Endothelial cell (in vitro differentiated cells): ENCODE results near the gene SLC25A47. TPM values are rescaled to one million over a fixed set of nuclear protein-coding genes. Genes with fewer than 3 reads are reported as not detected.
A peak's percentile ranks its signal among the peaks of the same experiment; 100 is the strongest.
"Not testable (repeated sequence)": the region's sequence is repeated elsewhere in the genome, so short reads cannot be mapped to it uniquely, and the experiment has no call there.

ENCODE experiments used
- DNase-seq: peaks from one replicate; pipeline ENCODE4 v3.0.0; 2021; ENCODE audit warnings: low spot score
- H3K27ac Mint-ChIP-seq: one replicate; pipeline ENCODE4 v1.8.0; 2021; ENCODE audit warnings: mixed read lengths, inconsistent platforms; ENCODE audit not compliant: unreplicated experiment
- H3K27me3 Mint-ChIP-seq: one replicate; pipeline ENCODE4 v1.8.0; 2021; ENCODE audit warnings: mild to moderate bottlenecking, moderate library complexity, mixed read lengths, inconsistent platforms; ENCODE audit not compliant: unreplicated experiment
- H3K36me3 Mint-ChIP-seq: one replicate; pipeline ENCODE4 v1.8.0; 2021; ENCODE audit warnings: mild to moderate bottlenecking, low read depth, mixed read lengths, inconsistent platforms; ENCODE audit not compliant: unreplicated experiment
- H3K4me1 Mint-ChIP-seq: one replicate; pipeline ENCODE4 v1.8.0; 2021; ENCODE audit warnings: mild to moderate bottlenecking, mixed read lengths, inconsistent platforms; ENCODE audit not compliant: unreplicated experiment
- H3K4me3 Mint-ChIP-seq: one replicate; pipeline ENCODE4 v1.8.0; 2021; ENCODE audit warnings: mild to moderate bottlenecking, mixed read lengths, inconsistent platforms; ENCODE audit not compliant: unreplicated experiment
- H3K9me3 Mint-ChIP-seq: one replicate; pipeline ENCODE4 v1.8.0; 2021; ENCODE audit warnings: mixed read lengths, inconsistent platforms; ENCODE audit not compliant: unreplicated experiment
- CTCF ChIP-seq: fragments of 200-600 bp; sonication (generic); IDR thresholded peaks from one replicate; pipeline ENCODE4 v1.5.0; 2021; ENCODE audit warnings: antibody characterized with exemption; ENCODE audit not compliant: unreplicated experiment
- total RNA-seq: library from RNA; stranded (reverse); fragmentation: NEBNext Ultra II Directional; extraction: Animal tissue kit (Norgen Biotek cat#: 25700); gene quantifications from one replicate; pipeline ENCODE4 v1.2.1, GENCODE V29; 2021; ENCODE audit not compliant: unreplicated experiment

The SLC25A47 gene
- total RNA-seq, 1 donor from 2014 or later: not detected

GRCh38 chr14:100294213-100294962 is 28.8 kb upstream of the SLC25A47 start:
- Mint-ChIP-seq H3K36me3 (peaks cover 3% of the 10 kb centered on the region), H3K4me1 (peaks cover 3% of the 10 kb centered on the region), H3K27me3 (peaks cover 11% of the 10 kb centered on the region), H3K4me3 (no peak overlapping the region), H3K9me3 (no peaks in the 10 kb centered on the region), H3K27ac (no peak overlapping the region)
- no peak for TF ChIP-seq CTCF
- no peak for DNase-seq

GRCh38 chr14:100294963-100295330 is 28.2 kb upstream of the SLC25A47 start:
- TF ChIP-seq CTCF: no peak
- Mint-ChIP-seq H3K27ac (no peak overlapping the region), H3K4me1 (peaks cover 3% of the 10 kb centered on the region), H3K27me3 (peaks cover 11% of the 10 kb centered on the region), H3K4me3 (no peak overlapping the region), H3K9me3 (no peaks in the 10 kb centered on the region), H3K36me3 (peaks cover 6% of the 10 kb centered on the region)
- no peak for DNase-seq

- H3K27ac Mint-ChIP-seq: no peak overlapping the region
- H3K27me3 Mint-ChIP-seq: peaks cover 11% of the 10 kb centered on the region
- H3K4me3 Mint-ChIP-seq: no peak overlapping the region
- peaks cover 3% of the 10 kb centered on the region for H3K4me1 Mint-ChIP-seq
- H3K9me3 Mint-ChIP-seq: no peaks in the 10 kb centered on the region
- TF ChIP-seq CTCF: no peak
- H3K36me3 Mint-ChIP-seq: peaks cover 6% of the 10 kb centered on the region
- no peak for DNase-seq
These were observed 27.6 kb upstream of the SLC25A47 start for GRCh38 chr14:100295376-100296105.

- DNase-seq: no peak
- no peaks in the 10 kb centered on the region for H3K9me3 Mint-ChIP-seq
- no peaks in the 10 kb centered on the region for H3K4me1 Mint-ChIP-seq
- no peak overlapping the region for H3K27ac Mint-ChIP-seq
- H3K4me3 Mint-ChIP-seq: no peak overlapping the region
- no peak for TF ChIP-seq CTCF
- peaks cover 6% of the 10 kb centered on the region for H3K36me3 Mint-ChIP-seq
- peaks cover 7% of the 10 kb centered on the region for H3K27me3 Mint-ChIP-seq
These were observed 27.0 kb upstream of the SLC25A47 start for GRCh38 chr14:100296106-100296651.

GRCh38 chr14:100296729-100297128 is 26.4 kb upstream of the SLC25A47 start:
- H3K36me3 Mint-ChIP-seq, DNase-seq, H3K9me3 Mint-ChIP-seq, H3K27me3 Mint-ChIP-seq, H3K4me3 Mint-ChIP-seq, H3K4me1 Mint-ChIP-seq: not testable (repeated sequence)
- H3K27ac Mint-ChIP-seq: peak overlapping the region; percentile 36
